ENCODE results near the gene CORO7. TPM values are rescaled to one million over a fixed set of nuclear protein-coding genes. Genes with fewer than 3 reads are reported as not detected.
A peak's percentile ranks its signal among the peaks of the same experiment; 100 is the strongest.

The CORO7 gene
- total RNA-seq, 1 experiment from 2014 or later, result 10.6 TPM

- DNase-seq (ENCODE audit: low spot score), result no peak
These were observed 94.0 kb downstream of the CORO7 start for GRCh38 chr16:4322121-4323052.

- DNase-seq (ENCODE audit: low spot score), result no peak
These were observed 94.9 kb downstream of the CORO7 start for GRCh38 chr16:4321286-4322120.

- no peak for DNase-seq (ENCODE audit: low spot score)
These were observed 95.7 kb downstream of the CORO7 start for GRCh38 chr16:4320571-4321137.

- no peak for DNase-seq (ENCODE audit: low spot score)
These were observed 96.7 kb downstream of the CORO7 start for GRCh38 chr16:4319454-4320421.

GRCh38 chr16:4318967-4319366, 97.4 kb downstream of the CORO7 start:
- no peak for DNase-seq (ENCODE audit: low spot score)

- DNase-seq (ENCODE audit: low spot score), result no peak
These were observed 97.9 kb downstream of the CORO7 start for GRCh38 chr16:4318451-4318910.

GRCh38 chr16:4317532-4318450, 98.6 kb downstream of the CORO7 start:
- DNase-seq (ENCODE audit: low spot score), result no peak

GRCh38 chr16:4316864-4317531, 99.4 kb downstream of the CORO7 start:
- DNase-seq (ENCODE audit: low spot score), result peak; percentile 39

- DNase-seq (ENCODE audit: low spot score), result no peak
These were observed 100.1 kb downstream of the CORO7 start for GRCh38 chr16:4316108-4316863.

- DNase-seq (ENCODE audit: low spot score), result peak; percentile 56
These were observed 100.9 kb downstream of the CORO7 start, which contains the start of gene GLIS2 for GRCh38 chr16:4315186-4316107. TSS of gene GLIS2 (plus strand) at chr16:4316067. CDS start at chr16:4332281, 16,214 bp downstream.

GRCh38 chr16:4314532-4315185, 101.7 kb downstream of the CORO7 start:
- DNase-seq (ENCODE audit: low spot score), result no peak

- DNase-seq (ENCODE audit: low spot score), result no peak
These were observed 102.5 kb downstream of the CORO7 start for GRCh38 chr16:4313563-4314531.

- DNase-seq (ENCODE audit: low spot score), result peak; percentile 88
These were observed 106.5 kb downstream of the CORO7 start for GRCh38 chr16:4309833-4310266.

GRCh38 chr16:4309102-4309832, 107.1 kb downstream of the CORO7 start:
- no peak for DNase-seq (ENCODE audit: low spot score)
